Stomach (tissue), 9 donors: ENCODE measurements around the gene RUNDC1. TPM values are rescaled to one million over a fixed set of nuclear protein-coding genes. Genes with fewer than 3 reads are reported as not detected.
"Not testable (repeated sequence)": the region's sequence is repeated elsewhere in the genome, so short reads cannot be mapped to it uniquely, and the experiment has no call there.

Experiments
- DNase-seq, 2 donors: peaks; one replicate each; pipeline versions ENCODE4 v3.0.0 to v3.0.0-alpha.2; 2013 to 2019
- H3K27ac ChIP-seq, 5 donors: fragments of 200-600 bp in 4 of 5; sonication (generic) in 4 of 5; one replicate each; pipeline ENCODE4 v1.5.1; 2013 to 2019; ENCODE audit warnings: mild to moderate bottlenecking in 1 of 5, moderate library complexity in 1 of 5
- H3K27me3 ChIP-seq, 3 donors: fragments of 200-600 bp; sonication (generic); one replicate each; pipeline ENCODE4 v1.5.1; 2017 to 2019; ENCODE audit warnings: mixed run types in 1 of 3
- H3K36me3 ChIP-seq, 4 donors: fragments of 200-600 bp; sonication (generic); 1 replicate in 3 of 4; 2 replicates in 1 of 4; pipeline ENCODE4 v1.5.1; 2016 to 2019
- H3K4me1 ChIP-seq, 4 donors: fragments of 200-600 bp; sonication (generic); one replicate each; pipeline ENCODE4 v1.5.1; 2016 to 2019
- H3K4me3 ChIP-seq, 4 donors: fragments of 200-600 bp; sonication (generic) in 3 of 4; one replicate each; pipeline ENCODE4 v1.5.1; 2016 to 2019; ENCODE audit warnings: mild to moderate bottlenecking in 1 of 4
- H3K9me3 ChIP-seq, 4 donors: fragments of 200-600 bp; sonication (generic); one replicate each; pipeline ENCODE4 v1.5.1; 2016 to 2019
- EP300 ChIP-seq: sonication (generic); formaldehyde crosslinking; IDR thresholded peaks from one replicate; pipeline ENCODE4 v1.6.1; 2017; ENCODE audit warnings: antibody characterized with exemption
- POLR2A ChIP-seq, 4 donors: fragments of 450-650 bp; IDR thresholded peaks; one replicate each; pipeline ENCODE4 v1.6.1; 2016; ENCODE audit warnings: antibody characterized with exemption in 4 of 4, control low read depth in 2 of 4, mild to moderate bottlenecking in 1 of 4, moderate library complexity in 1 of 4
- POLR2AphosphoS5 ChIP-seq, 3 donors: sonication (generic); formaldehyde crosslinking; IDR thresholded peaks; one replicate each; pipeline ENCODE4 v1.6.1; 2016; ENCODE audit warnings: antibody characterized with exemption in 3 of 3
- WGBS, 5 donors: extraction: QIAGEN DNeasy Blood & Tissue Kit in 3 of 5; methylation state at CpG; one replicate each; pipeline versions ENCODE4 v1.1.5 to v1.1.7; 2013 to 2018; 5-methylcytosine and 5-hydroxymethylcytosine counted together
- intact Hi-C: fragments of 100-400 bp; cut with DNase I; formaldehyde crosslinking; loops from one replicate; pipeline ENCODE4 v1.15.1; 2023; ENCODE audit warnings: low total_unique reads
- polyA plus RNA-seq, 3 donors: library from polyadenylated mRNA; stranded (reverse); fragments of 200-250 nt; gene quantifications; one replicate each; pipeline ENCODE4 v1.2.3, GENCODE V29; 2013
- total RNA-seq, 5 donors: library from RNA; depleted of rRNA; stranded (reverse); fragments of >200 nt; gene quantifications; one replicate each; pipeline versions ENCODE4 v1.1.0 to v1.2.3, GENCODE V29; 2014 to 2016
- TF ChIP-seq, protein P1 (sequence below), 7 experiments: fragments of 450-650 bp in 4 of 7; fragments of 200-600 bp in 3 of 7; sonication (generic) in 3 of 7; IDR thresholded peaks; one replicate each; pipeline ENCODE4 v1.5.1; 2016 to 2019; ENCODE audit warnings: antibody characterized with exemption in 7 of 7, control low read depth in 2 of 7, mild to moderate bottlenecking in 1 of 7
- donor health status: healthy with polysubstance abuse.
- donor health status: Bipolar disorder and iron deficiency.
- donor health status: healthy.

Gene RUNDC1
- total and polyA plus RNA-seq, 8 donors = 5.8 to 51.6 (median 13.8) TPM

DNA sequence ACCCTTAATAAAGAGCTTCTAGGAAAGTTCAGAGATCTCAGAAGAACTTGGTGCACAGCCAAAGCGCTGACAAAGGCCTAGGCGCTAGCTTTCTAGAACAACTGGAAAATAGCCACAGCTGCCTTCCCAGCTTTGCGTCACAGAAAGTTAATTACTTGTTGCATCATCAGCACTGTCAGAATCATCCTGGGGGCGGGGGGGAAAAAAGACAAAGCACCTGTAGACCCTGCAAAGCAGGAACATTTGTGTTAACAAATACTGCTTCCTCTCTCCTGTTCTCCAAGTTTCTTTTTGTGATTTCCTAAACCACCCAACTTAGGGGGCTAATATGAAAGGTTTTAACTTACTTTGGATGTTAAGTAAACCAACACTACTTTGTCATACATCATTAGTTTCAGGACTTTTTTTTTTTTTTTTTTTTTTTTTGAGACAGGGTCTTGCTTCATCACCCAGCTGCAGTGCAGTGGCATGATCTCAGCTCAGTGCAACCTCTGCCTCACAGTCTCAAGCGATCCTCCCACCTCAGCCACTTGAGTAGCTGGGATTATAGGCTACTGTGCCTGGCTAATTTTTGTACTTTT lies 11.3 kb upstream of the RUNDC1 start:
- H3K27ac ChIP-seq = no peak overlapping the region
- TF ChIP-seq EP300 (no peak), POLR2A (IDR thresholded peaks at IDR 0.05) (no peak), POLR2AphosphoS5 (IDR thresholded peaks at IDR 0.05) (no peak)
- no peaks in the 10 kb centered on the region for H3K9me3 ChIP-seq
- H3K36me3 ChIP-seq = no peaks in the 10 kb centered on the region
- intact Hi-C loops = no loop called here
- 31 to 54% (median 43%) methylated on average over 5 of the region's 5 CpGs for WGBS, 5 donors
- no peak for DNase-seq
- peaks cover 0 to 8% (median 6%) of the 10 kb centered on the region in 4 donors for H3K4me1 ChIP-seq
- H3K27me3 ChIP-seq = no peaks in the 10 kb centered on the region
- no peak overlapping the region for H3K4me3 ChIP-seq

DNA sequence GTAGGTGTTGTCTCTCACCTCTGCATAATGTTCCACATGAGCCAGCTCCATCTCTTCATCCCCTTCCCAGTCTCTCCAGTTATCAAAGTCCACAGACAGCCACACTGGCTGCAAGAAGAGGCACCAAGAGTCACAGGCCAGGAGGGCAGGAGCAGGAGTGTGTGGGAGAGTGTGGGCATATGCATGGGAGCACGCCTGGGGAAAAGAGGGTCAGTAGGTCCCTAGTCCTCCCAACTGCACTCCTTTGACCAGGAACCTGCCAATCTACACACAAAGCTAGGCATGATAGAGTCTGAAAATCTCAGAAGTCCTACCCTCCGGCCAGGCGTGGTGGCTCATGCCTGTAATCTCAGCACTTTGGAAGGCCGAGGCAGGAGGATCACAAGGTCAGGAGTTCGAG lies 8.8 kb upstream of the RUNDC1 start:
- TF ChIP-seq POLR2AphosphoS5 (IDR thresholded peaks at IDR 0.05) (no peak), EP300 (no peak), POLR2A (IDR thresholded peaks at IDR 0.05) (no peak)
- Histone ChIP-seq H3K9me3 (no peaks in the 10 kb centered on the region), H3K4me1 (no peaks in the 10 kb centered on the region), H3K27me3 (no peaks in the 10 kb centered on the region), H3K36me3 (no peaks in the 10 kb centered on the region), H3K4me3 (no peak overlapping the region), H3K27ac (no peak overlapping the region)
- intact Hi-C loops = no loop called here
- 83 to 93% (median 89%) methylated on average over 5 of the region's 5 CpGs for WGBS, 5 donors
- DNase-seq = no peak

DNA sequence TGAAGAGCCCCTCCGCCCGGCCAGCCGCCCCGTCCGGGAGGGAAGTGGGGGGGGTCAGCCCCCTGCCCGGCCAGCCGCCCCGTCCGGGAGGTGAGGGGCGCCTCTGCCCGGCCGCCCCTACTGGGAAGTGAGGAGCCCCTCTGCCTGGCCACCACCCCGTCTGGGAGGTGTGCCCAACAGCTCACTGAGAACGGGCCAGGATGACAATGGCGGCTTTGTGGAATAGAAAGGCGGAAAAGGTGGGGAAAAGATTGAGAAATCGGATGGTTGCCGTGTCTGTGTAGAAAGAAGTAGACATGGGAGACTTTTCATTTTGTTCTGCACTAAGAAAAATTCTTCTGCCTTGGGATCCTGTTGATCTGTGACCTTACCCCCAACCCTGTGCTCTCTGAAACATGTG lies 7.0 kb upstream of the RUNDC1 start:
- H3K27ac ChIP-seq, DNase-seq, H3K9me3 ChIP-seq, H3K4me3 ChIP-seq, H3K27me3 ChIP-seq, H3K36me3 ChIP-seq, H3K4me1 ChIP-seq, intact Hi-C loops: not testable (repeated sequence)
- WGBS, 5 donors = 55 to 79% (median 73%) methylated on average over 3 to 13 of the region's 18 CpGs

DNA sequence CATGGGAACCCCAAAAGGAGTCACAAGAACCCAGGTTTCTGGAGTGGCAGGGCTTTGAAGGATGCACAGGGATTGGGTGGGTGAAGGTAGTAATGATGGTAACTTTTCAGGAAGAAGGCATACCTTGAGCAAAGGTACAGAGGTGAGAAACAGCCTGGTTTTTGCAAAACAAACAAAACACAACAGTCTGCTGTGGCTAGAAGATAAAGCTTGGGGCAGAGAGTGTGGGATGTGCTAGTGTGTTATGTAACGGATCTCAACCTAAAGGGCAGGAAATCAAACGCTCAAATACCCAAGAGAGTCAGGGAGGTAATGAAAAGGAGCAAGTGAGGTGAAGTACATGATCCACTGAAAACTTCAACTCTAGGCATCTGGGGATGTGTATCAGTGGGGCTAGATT lies 5.1 kb upstream of the RUNDC1 start:
- H3K4me1 ChIP-seq = peaks cover 7 to 16% (median 11%) of the 10 kb centered on the region in 4 donors
- WGBS, 5 donors = 26 to 54% (median 28%) methylated on average over 2 of the region's 2 CpGs
- no peaks in the 10 kb centered on the region for H3K9me3 ChIP-seq
- intact Hi-C loops = no loop called here
- no peaks in the 10 kb centered on the region for H3K27me3 ChIP-seq
- no peaks in the 10 kb centered on the region for H3K36me3 ChIP-seq
- no peak overlapping the region for H3K27ac ChIP-seq
- no peak for DNase-seq
- TF ChIP-seq, protein P1, sequence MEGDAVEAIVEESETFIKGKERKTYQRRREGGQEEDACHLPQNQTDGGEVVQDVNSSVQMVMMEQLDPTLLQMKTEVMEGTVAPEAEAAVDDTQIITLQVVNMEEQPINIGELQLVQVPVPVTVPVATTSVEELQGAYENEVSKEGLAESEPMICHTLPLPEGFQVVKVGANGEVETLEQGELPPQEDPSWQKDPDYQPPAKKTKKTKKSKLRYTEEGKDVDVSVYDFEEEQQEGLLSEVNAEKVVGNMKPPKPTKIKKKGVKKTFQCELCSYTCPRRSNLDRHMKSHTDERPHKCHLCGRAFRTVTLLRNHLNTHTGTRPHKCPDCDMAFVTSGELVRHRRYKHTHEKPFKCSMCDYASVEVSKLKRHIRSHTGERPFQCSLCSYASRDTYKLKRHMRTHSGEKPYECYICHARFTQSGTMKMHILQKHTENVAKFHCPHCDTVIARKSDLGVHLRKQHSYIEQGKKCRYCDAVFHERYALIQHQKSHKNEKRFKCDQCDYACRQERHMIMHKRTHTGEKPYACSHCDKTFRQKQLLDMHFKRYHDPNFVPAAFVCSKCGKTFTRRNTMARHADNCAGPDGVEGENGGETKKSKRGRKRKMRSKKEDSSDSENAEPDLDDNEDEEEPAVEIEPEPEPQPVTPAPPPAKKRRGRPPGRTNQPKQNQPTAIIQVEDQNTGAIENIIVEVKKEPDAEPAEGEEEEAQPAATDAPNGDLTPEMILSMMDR (IDR thresholded peaks at IDR 0.05) = no peak
- TF ChIP-seq POLR2AphosphoS5 (IDR thresholded peaks at IDR 0.05) (no peak), POLR2A (IDR thresholded peaks at IDR 0.05) (no peak), EP300 (no peak)
- H3K4me3 ChIP-seq = no peak overlapping the region

DNA sequence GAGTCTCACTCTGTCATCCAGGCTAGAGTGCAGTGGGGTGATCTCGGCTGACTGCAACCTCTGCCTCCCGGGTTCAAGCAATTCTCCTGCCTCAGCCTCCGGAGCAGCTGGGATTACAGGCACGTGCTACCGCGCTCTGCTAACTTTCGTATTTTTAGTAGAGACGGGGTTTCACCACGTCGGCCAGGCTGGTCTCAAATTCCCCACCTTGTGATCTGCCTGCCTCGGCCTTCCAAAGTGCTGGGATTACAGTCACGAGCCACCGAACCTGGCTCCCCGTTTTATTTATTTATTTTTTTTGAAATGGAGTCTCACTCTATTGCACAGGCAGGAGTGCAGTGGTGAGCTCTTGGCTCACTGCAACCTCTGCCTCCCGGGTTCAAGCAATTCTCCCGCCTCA lies 4.7 kb upstream of the RUNDC1 start:
- H3K36me3 ChIP-seq, DNase-seq, H3K27me3 ChIP-seq, intact Hi-C loops, H3K9me3 ChIP-seq, H3K27ac ChIP-seq, H3K4me3 ChIP-seq: not testable (repeated sequence)
- peaks cover 8 to 16% (median 11%) of the 10 kb centered on the region in 4 donors for H3K4me1 ChIP-seq
- 86 to 92% (median 90%) methylated on average over 16 of the region's 16 CpGs for WGBS, 5 donors

DNA sequence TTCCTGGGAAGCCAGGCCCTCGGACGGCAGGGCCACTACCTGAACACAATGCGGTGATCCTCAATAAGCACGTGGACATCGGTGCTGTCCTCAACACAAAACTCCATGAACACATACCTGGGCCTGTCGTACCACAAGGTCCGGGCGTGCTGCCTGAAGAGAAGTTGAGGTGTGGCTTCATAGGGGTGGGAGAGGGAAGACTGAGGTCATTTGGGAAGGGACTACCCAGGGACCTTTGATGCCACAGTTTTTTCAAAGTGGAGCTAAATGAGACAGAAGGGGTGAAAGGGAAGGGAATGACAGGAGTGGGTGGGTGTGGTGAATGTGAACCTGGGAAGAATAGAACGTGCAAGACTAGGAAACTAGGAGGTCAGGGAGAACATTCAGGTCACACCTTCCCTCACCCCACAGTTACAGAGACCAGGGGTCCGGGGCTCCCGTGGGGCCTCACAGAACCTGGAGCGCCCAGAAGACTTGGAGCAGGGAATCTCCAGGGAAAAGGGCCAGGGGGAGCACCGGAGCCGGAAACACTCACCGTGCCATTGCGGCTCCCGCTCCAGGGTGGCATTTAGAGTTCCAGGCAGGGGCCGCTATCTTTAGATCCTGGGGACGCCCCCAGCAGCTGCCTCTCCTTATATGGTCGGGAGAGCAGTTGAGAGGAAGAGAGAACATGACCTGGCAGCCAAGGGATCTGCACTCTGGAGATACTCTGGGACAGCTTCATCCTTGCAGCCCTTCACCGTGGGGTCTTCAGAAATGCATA lies 673 bp upstream of the RUNDC1 start, which contains the start of gene PTGES3L:
Gene PTGES3L (minus strand): TSS at position 570 of the 763 bp plus-strand sequence. CDS start 27 bp downstream, at position 543.
- peaks cover 0 to 8% (median 0%) of the 10 kb centered on the region in 4 donors for H3K36me3 ChIP-seq
- TF ChIP-seq EP300 = no peak
- H3K27ac ChIP-seq = peak within 1 kb of the TSS; percentile 90 to 93 (median 91)
- H3K4me1 ChIP-seq = peaks cover 19 to 52% (median 40%) of the 10 kb centered on the region in 4 donors
- intact Hi-C loops = no loop called here
- H3K27me3 ChIP-seq = no peaks in the 10 kb centered on the region
- peak in 1 of 2 donors; percentile 80 for DNase-seq
- peak within 1 kb of the TSS; percentile 83 to 97 (median 93) for H3K4me3 ChIP-seq
- no peaks in the 10 kb centered on the region for H3K9me3 ChIP-seq
- 33 to 37% (median 33%) methylated on average over 21 of the region's 21 CpGs for WGBS, 5 donors
